BLaER1 treated with 17β-estradiol and CSF1 and Interleukin-3, amounts not matched to agents 10 nM and 100 nM (cell line): ENCODE results near the gene CRIP1.

Experiments
- H3K27ac ChIP-seq, 11 experiments: shearing (Covaris generic); formaldehyde crosslinking; 2 replicates each; pipeline ENCODE4 v1.8.1; 2022
- H3K27me3 ChIP-seq, 11 experiments: shearing (Covaris generic); formaldehyde crosslinking; 2 replicates each; pipeline ENCODE4 v1.8.1; 2022
- H3K36me3 ChIP-seq, 11 experiments: shearing (Covaris generic); formaldehyde crosslinking; 2 replicates each; pipeline ENCODE4 v1.8.1; 2022
- H3K4me1 ChIP-seq, 10 experiments: shearing (Covaris generic); formaldehyde crosslinking; 2 replicates each; pipeline ENCODE4 v1.8.1; 2022
- H3K4me2 ChIP-seq, 11 experiments: shearing (Covaris generic); formaldehyde crosslinking; 2 replicates each; pipeline ENCODE4 v1.8.1; 2022
- H3K4me3 ChIP-seq, 10 experiments: shearing (Covaris generic); formaldehyde crosslinking; 2 replicates each; pipeline ENCODE4 v1.8.1; 2022
- H3K9ac ChIP-seq, 11 experiments: shearing (Covaris generic); formaldehyde crosslinking; 2 replicates each; pipeline ENCODE4 v1.8.1; 2022
- H3K9me3 ChIP-seq, 11 experiments: shearing (Covaris generic); formaldehyde crosslinking; replicated peaks in 1 of 11; 2 replicates each; pipeline ENCODE4 v1.8.1; 2022
- H4K20me1 ChIP-seq, 11 experiments: shearing (Covaris generic); formaldehyde crosslinking; 2 replicates each; pipeline ENCODE4 v1.8.1; 2022
- Cebpa-rat ChIP-seq, 11 experiments: shearing (Covaris generic); IDR thresholded peaks; 2 replicates each; pipeline ENCODE4 v1.8.1; 2022

CRIP1 gene

GRCh38 chr14:105536051-105536450 is 49.4 kb downstream of the CRIP1 start:
- Histone ChIP-seq H3K36me3 (no peaks in the 10 kb centered on the region), H3K27me3 (peaks cover 0 to 7% (median 0%) of the 10 kb centered on the region in 11 experiments; a peak in 2 of 22 replicates), H3K4me2 (no peak overlapping the region), H4K20me1 (peaks cover 0 to 29% (median 6%) of the 10 kb centered on the region in 11 experiments; a peak in 11 of 22 replicates), H3K27ac (no peak overlapping the region), H3K4me3 (no peak overlapping the region), H3K9ac (no peak overlapping the region), H3K9me3 (no peaks in the 10 kb centered on the region), H3K4me1 (peaks cover 21 to 62% (median 54%) of the 10 kb centered on the region in 10 experiments)
- TF ChIP-seq Cebpa-rat (IDR thresholded peaks at IDR 0.05): no peak

- Histone ChIP-seq H3K36me3 (no peaks in the 10 kb centered on the region), H3K4me3 (no peak overlapping the region), H3K27me3 (peaks cover 0 to 7% (median 0%) of the 10 kb centered on the region in 11 experiments; a peak in 2 of 22 replicates), H4K20me1 (peaks cover 0 to 24% (median 0%) of the 10 kb centered on the region in 11 experiments; a peak in 9 of 22 replicates), H3K9me3 (no peaks in the 10 kb centered on the region), H3K27ac (no peak overlapping the region), H3K4me1 (peaks cover 23 to 62% (median 54%) of the 10 kb centered on the region in 10 experiments), H3K9ac (no peak overlapping the region), H3K4me2 (peak overlapping the region in 4 of 11 experiments; percentile 14 to 46 (median 25); a peak in 4 of 22 replicates)
- no peak for TF ChIP-seq Cebpa-rat (IDR thresholded peaks at IDR 0.05)
Observed at GRCh38 chr14:105536691-105537579, 50.2 kb downstream of the CRIP1 start.

- H3K4me1 ChIP-seq: peaks cover 14 to 53% (median 45%) of the 10 kb centered on the region in 10 experiments
- no peak for TF ChIP-seq Cebpa-rat (IDR thresholded peaks at IDR 0.05)
- peaks cover 0 to 17% (median 0%) of the 10 kb centered on the region in 11 experiments; a peak in 4 of 22 replicates for H4K20me1 ChIP-seq
- H3K36me3 ChIP-seq: no peaks in the 10 kb centered on the region
- peak overlapping the region in 10 of 11 experiments; percentile 14 to 54 (median 36); a peak in 15 of 22 replicates for H3K4me2 ChIP-seq
- H3K27ac ChIP-seq: no peak overlapping the region
- 0 out of 22 replicates have a peak overlapping the region, but pooled peaks of 1 of the 11 experiments have one; percentile 2 for H3K9ac ChIP-seq
- no peak overlapping the region for H3K4me3 ChIP-seq
- peaks cover 0 to 7% (median 6%) of the 10 kb centered on the region in 11 experiments; a peak in 11 of 22 replicates for H3K9me3 ChIP-seq
- H3K27me3 ChIP-seq: peaks cover 0 to 7% (median 0%) of the 10 kb centered on the region in 11 experiments; a peak in 2 of 22 replicates
Observed at GRCh38 chr14:105537580-105538474, 51.1 kb downstream of the CRIP1 start.
